Retinal pigment epithelial cell (primary cell): ENCODE data around the gene TKTL1.
A peak's percentile ranks its signal among the peaks of the same experiment; 100 is the strongest.

Experiments used
- DNase-seq: peaks from one replicate; pipeline ENCODE4 v3.0.0-alpha.2; 2010; ENCODE audit warnings: low read depth
- H3K4me3 ChIP-seq: 2 replicates; pipeline ENCODE4 v1.5.1; 2011; ENCODE audit warnings: mild to moderate bottlenecking, low read length, control low read depth, moderate library complexity
- TF ChIP-seq, protein P1 (sequence below): conservative IDR thresholded peaks from 2 replicates; pipeline ENCODE4 v1.5.1; 2011; ENCODE audit warnings: low read depth, low read length, control low read depth, inconsistent platforms

Gene TKTL1

DNA sequence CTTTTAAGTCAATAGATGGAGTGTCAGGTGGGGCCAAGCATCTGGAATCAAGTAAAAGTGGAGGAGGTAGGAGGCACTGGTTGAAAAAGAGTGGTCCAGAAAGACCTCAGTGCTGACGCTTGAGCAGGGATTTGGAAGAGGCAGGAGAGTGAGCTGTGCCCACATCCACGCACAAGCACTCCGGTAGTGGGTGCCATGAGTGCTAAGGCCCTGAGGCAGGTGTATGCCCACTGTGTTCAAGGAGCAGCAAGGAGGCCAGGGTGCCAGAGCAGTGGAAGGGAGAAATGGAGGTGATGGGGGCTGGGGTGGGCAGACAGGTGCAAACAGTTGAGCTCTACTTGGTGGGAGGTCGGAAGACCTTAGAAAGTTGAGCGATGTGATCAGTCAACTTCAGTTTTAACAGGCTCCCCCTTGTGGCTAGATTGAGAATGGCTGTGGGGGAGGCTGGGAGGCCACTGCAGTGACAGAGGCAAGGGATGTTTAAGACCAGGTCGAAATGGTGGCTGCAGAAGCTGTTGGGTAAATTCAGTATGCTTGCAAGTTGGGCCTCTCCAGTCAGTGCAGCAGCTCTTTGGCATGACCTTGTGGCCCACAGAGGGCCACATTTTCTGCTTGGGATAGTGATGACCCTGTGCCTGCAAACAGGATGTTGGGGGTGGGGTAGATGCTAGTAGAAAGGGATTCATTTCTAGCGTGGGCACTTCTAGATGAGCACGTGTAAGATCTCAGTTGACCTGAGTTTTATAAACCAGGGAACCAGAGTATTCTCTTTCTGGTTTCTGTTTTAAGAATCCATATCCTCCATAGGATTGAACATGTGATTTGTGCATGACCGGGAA, 12.7 kb downstream of the TKTL1 start:
- TF ChIP-seq, protein P1, sequence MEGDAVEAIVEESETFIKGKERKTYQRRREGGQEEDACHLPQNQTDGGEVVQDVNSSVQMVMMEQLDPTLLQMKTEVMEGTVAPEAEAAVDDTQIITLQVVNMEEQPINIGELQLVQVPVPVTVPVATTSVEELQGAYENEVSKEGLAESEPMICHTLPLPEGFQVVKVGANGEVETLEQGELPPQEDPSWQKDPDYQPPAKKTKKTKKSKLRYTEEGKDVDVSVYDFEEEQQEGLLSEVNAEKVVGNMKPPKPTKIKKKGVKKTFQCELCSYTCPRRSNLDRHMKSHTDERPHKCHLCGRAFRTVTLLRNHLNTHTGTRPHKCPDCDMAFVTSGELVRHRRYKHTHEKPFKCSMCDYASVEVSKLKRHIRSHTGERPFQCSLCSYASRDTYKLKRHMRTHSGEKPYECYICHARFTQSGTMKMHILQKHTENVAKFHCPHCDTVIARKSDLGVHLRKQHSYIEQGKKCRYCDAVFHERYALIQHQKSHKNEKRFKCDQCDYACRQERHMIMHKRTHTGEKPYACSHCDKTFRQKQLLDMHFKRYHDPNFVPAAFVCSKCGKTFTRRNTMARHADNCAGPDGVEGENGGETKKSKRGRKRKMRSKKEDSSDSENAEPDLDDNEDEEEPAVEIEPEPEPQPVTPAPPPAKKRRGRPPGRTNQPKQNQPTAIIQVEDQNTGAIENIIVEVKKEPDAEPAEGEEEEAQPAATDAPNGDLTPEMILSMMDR: peak; percentile 76
- no peak overlapping the region for H3K4me3 ChIP-seq
- DNase-seq: no peak

DNA sequence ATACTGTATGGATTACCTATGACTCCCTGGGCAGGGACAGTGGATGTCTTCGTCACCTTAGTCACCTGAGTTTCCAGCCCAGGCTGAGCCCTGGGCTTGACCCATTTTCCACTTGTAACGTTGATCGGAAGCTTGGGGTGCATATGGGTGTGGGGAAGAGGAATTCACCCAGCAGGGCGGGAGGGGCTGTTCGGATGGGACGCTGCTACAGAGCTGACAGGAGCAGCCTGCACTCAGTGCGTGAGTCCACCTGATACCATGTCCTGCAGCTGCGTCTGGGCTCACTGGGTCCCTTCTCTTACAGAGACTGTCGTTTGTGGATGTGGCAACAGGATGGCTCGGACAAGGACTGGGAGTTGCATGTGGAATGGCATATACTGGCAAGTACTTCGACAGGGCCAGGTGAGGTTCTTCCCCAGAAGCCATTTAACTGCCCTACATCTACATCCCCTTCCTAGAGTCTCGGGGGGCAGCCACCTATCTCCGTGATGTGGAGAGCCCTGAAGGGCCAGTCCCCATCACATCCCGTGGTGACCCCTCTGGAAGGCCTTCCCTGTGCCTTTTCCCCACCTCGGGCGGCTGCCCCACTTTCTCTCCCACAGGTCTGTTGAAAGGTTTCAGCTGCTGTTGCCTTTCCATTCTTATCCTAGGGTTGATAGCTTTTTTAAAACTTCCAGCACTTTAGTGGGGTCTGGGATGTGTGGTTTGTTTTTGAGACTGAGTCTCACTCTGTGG, 13.6 kb downstream of the TKTL1 start:
- no peak overlapping the region for H3K4me3 ChIP-seq
- TF ChIP-seq, protein P1: no peak
- DNase-seq: no peak

DNA sequence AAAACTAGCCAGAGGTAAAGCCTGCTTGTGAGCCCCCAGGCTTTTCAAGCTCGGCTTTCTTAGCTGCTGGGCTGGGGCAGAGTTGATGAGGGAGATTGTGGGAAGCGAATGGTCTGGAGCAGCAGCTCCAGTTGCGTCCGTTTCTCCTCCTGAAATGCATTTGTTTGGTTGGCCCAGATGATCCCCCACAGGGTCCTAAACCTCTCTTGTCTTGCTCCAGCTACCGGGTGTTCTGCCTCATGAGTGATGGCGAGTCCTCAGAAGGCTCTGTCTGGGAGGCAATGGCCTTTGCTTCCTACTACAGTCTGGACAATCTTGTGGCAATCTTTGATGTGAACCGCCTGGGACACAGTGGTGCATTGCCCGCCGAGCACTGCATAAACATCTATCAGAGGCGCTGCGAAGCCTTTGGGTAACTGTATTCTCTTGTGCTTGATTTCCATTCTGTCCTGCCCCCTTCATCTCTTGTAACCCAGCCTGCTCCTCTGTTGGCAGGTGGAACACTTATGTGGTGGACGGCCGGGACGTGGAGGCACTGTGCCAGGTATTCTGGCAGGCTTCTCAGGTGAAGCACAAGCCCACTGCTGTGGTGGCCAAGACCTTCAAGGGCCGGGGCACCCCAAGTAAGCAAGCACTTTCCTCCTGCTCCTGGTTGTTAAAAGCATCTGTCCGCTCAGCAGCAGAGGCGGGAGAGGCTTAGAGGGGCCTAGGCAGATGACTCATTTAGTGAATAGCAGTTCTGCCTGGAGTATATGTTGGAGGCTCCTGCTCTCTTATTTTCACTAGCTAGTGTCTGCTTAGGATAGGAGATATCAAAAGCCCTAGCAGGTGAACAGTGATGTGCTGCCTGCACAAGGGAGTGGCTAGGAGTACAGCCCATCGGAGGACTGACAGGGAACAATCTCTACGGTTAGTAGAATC, 15.3 kb downstream of the TKTL1 start:
- no peak for DNase-seq
- TF ChIP-seq, protein P1: no peak
- no peak overlapping the region for H3K4me3 ChIP-seq

DNA sequence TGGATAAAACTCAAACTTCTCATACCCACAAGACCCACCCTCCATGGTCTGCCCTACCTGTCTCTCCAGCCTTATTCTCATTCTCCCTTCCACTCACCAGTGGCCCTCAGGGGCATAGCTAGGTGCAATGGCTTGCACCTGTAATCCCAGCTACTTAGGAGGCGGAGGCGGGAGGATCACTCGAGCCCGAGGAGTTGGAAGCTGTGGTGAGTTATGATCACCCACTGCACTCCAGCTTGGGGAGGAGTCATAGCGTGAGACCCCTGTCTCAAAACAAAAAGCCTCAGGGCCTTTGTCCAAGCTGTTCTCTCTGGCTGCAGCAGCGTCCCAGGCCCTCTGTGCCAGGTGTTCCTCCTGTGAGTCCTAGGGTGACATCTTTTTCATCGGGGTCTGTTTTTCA, 16.5 kb downstream of the TKTL1 start:
- DNase-seq: no peak
- TF ChIP-seq, protein P1: no peak
- H3K4me3 ChIP-seq: no peak overlapping the region

DNA sequence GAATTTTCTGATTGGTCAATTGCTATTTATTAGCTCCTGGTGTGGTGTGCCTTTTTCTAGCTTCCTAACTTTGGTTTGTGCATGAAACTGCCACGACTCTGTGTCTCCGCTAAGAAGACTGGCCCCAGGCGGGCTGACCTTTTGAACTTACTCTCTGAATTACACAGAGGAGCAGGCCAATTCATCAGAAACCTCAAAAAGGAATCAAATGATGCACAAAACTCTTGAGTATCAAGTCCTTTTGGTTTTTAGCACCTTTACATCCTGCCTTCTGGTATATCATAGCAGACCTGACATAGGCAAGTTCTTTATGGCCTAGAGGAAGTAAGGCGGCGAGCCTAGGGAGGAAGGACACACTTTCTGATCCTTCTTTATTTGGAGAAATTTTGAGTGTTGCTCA, 17.6 kb downstream of the TKTL1 start:
- no peak overlapping the region for H3K4me3 ChIP-seq
- no peak for DNase-seq
- TF ChIP-seq, protein P1: no peak

DNA sequence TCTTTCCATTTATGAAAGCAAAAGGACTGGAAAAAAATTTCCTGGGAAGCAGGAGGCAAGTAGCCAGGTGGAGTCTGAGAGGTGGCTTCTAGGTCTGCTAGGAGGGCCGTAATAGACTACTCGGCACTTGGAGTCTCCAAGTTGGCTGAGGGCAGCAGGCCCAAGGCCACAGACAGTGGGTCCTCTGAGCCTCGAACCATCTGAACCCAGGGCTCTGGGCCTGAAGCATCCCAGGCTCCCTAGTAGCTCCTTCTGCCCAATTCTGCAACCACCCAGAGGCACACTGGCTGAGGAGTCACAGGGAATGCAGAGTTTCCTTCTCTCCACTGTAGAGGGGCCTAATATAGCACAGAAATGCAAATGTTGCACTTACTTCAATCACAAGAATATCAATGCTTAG, 19.8 kb downstream of the TKTL1 start:
- DNase-seq: no peak
- no peak overlapping the region for H3K4me3 ChIP-seq
- TF ChIP-seq, protein P1: no peak
